ENCODE results near the gene TRIM75. TPM values are rescaled to one million over a fixed set of nuclear protein-coding genes. Genes with fewer than 3 reads are reported as not detected.
"Not testable (repeated sequence)": the region's sequence is repeated elsewhere in the genome, so short reads cannot be mapped to it uniquely, and the experiment has no call there.

TRIM75 gene
- not detected in 2 replicates for total RNA-seq

DNA sequence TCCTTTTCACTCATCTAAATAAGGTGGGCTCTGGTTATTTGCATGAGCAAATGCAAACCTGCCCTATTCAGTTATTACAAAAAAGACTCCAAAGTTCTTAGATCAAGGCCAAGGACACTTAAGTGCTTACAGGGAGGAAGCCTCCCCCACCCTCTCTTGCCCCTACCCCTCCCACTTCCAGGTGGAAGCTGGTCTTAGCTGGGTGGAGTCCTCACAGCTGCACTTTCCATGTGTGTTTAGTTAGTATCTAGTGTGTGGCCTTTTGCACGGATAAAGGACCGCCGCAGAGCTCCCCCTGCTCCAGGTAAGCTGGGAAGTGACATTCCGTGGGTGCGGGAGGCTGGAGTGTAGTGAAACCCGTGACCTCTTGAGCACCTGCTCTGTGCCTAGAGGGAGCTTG, at the start of gene TRIM75:
Gene TRIM75, plus strand, starts transcription at position 222 of the 400 bp plus-strand sequence. CDS start 5,282 bp downstream, outside the sequence.
- intact Hi-C loops (cut with micrococcal nuclease): no loop called here

GRCh38 chr4:165005352-165005925, 48.2 kb upstream of the TRIM75 start:
- intact Hi-C loops (cut with micrococcal nuclease): loop anchor here (5.0 kb wide), 1 partner anchor 82 kb away; no protein-coding TSS in a partner anchor

- intact Hi-C loops (cut with micrococcal nuclease): loop anchor here (5.0 kb wide), 1 partner anchor 81 kb away; no protein-coding TSS in a partner anchor
These were observed 47.2 kb upstream of the TRIM75 start for GRCh38 chr4:165006456-165006855.

- intact Hi-C loops (cut with micrococcal nuclease): loop anchor here (5.0 kb wide), 1 partner anchor 80 kb away; no protein-coding TSS in a partner anchor
These were observed 46.8 kb upstream of the TRIM75 start for GRCh38 chr4:165006886-165007285.

DNA sequence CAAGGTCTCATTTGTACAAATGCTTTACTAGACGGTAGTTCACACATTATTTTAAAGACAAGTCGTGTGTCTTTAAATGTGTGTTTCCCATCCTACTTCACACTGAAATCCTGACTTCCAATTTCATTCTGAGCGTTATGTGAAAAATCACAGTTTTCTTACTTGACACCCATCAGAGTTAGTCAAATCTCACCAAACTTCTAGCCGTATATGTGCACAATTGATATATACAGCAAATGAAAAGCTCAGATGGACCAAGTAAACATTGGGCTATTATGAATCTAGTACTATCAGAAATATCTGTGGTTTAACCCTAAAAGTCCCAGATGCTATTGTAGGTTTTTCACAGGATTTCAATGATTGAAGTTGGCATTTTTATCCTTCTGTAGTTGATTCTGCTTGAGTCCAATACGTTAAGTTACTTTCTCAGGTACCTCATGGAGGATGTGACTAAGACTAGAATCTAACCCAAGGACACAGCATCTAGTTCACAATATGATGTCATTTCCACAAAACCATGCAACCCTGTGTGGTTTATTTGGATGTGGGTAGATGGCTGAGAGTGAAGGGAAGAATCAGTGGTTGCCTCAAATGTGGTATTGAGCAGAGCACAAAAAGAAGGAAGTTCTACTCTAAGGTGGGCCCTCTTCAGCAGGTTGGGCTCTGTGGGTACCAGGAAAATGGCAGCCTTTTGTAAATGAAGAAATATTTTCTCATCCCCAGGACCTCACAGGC, 44.0 kb upstream of the TRIM75 start:
- intact Hi-C loops (cut with micrococcal nuclease): loop anchor here (1.0 to 5.0 kb wide), 6 partner anchors 33 to 318 kb away; partner anchors contain the start of genes MSMO1 and TRIM61

DNA sequence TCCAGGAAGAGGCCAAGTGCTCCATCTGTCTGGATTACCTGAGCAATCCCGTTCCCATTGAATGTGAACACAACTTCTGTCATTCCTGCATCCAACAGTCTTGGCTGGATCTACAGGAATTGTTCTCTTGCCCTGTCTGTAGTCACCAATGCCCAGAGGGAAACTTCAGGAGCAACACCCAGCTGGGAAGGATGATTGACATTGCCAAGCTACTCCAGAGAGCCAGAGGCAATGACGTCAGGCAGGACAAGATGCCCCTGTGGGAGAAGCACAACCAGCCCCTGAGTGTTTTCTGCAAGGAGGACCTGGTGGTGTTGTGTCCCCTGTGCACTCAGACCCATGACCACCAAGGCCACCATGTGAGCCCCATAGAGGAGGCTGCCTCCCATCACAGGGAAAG, 43.2 kb upstream of the TRIM75 start:
- intact Hi-C loops (cut with micrococcal nuclease): loop anchor here (5.0 kb wide), 2 partner anchors 233 to 317 kb away; partner anchors contain the start of gene MSMO1

DNA sequence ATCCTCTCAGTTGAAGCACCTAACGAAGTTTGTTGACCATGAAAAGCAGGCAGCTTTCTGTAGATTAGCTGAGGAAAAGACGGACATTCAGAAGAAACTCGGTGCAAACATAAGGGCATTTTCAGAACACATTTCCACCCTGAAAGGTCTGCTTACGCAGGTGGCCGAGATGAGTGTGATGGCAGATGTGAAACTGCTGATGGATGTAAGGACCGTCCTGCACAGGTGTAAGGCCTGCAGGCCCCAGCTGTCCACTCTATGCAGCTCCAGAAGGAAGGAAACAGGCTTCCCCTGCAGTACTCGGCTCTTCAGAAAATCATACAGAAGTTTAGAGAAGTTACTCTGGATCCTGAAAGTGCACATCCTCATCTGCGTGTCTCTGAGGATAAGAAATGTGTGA, 42.7 kb upstream of the TRIM75 start:
- intact Hi-C loops (cut with micrococcal nuclease): loop anchor here (5.0 kb wide), 2 partner anchors 234 to 316 kb away; partner anchors contain the start of gene MSMO1

- intact Hi-C loops (cut with micrococcal nuclease): loop anchor here (5.0 kb wide), 2 partner anchors 234 to 316 kb away; partner anchors contain the start of gene MSMO1
These were observed 42.3 kb upstream of the TRIM75 start for GRCh38 chr4:165011403-165011802.

GRCh38 chr4:165013691-165014090, 40.0 kb upstream of the TRIM75 start:
- intact Hi-C loops (cut with micrococcal nuclease): loop anchor here (5.0 kb wide), 2 partner anchors 236 to 314 kb away; partner anchors contain the start of gene MSMO1

DNA sequence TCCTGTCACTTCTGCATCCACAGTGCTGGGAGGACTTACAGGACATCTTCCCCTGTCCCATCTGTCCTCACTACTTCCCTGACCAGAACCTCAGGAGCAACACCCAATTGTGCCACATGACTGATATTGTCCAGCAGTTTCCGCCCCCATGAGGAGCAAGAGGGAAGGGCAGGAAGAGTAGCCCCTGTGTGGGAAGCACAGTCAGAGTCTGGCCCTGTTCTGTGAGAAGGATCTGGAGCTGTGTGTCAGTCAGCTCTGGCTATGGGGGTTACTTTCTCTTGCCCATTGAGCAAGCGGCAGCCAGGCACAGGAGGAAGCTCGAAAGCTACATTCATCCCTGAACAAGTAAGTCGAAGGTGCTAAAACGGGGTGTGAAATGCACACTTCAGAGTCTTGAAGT, 36.7 kb upstream of the TRIM75 start:
- intact Hi-C loops (cut with micrococcal nuclease): no loop called here

GRCh38 chr4:165019995-165020394, 33.7 kb upstream of the TRIM75 start:
- intact Hi-C loops (cut with micrococcal nuclease): not testable (repeated sequence)

- intact Hi-C loops (cut with micrococcal nuclease): not testable (repeated sequence)
These were observed 27.9 kb upstream of the TRIM75 start for GRCh38 chr4:165025782-165026181.

- intact Hi-C loops (cut with micrococcal nuclease): no loop called here
These were observed 25.8 kb upstream of the TRIM75 start for GRCh38 chr4:165027762-165028402.

DNA sequence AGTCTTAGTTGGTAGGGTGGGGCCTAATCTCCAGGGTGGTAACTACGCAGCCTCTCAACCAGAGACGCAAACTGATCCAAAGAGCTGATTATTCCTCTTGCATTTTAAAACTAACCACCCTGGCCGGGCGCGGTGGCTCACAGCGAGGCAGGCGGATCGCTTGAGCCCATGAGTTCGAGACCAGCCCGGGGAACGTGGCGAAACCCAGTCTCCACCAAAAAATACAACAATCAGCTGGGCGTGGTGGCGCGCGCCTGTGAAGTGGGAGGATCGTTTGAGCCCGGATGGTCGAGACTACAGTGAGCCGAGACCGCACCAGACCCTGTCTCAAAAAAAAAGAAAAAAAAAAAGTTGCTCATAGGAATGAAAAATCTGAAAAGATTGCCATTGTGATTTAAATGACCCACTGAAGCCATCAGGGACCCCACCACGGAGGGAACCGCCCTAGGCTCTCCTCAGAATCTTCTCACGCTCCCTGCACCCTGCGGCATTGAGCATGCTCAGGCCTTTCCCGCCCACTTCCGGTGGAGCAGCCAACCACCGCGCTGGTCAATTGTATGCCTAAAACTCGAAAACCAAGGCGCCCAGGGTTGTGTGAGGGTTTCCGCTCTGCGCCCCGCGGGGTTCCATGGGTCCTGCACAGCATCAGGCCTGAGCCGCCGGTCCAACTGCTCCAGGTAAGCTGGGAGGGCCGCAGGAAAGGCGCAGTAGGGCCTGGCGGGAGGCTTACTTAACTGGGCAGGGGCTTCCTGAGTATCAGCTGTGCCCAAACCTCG, 22.0 kb upstream of the TRIM75 start, which contains the start of gene TRIM60:
Gene TRIM60, plus strand, starts transcription at position 564 of the 776 bp plus-strand sequence. CDS start 8,074 bp downstream, outside the sequence.
- intact Hi-C loops (cut with micrococcal nuclease): no loop called here

- intact Hi-C loops (cut with micrococcal nuclease): no loop called here
These were observed 5.5 kb upstream of the TRIM75 start for GRCh38 chr4:165048170-165048569.

- intact Hi-C loops (cut with micrococcal nuclease): no loop called here
These were observed 1.0 kb upstream of the TRIM75 start for GRCh38 chr4:165052627-165053026.

DNA sequence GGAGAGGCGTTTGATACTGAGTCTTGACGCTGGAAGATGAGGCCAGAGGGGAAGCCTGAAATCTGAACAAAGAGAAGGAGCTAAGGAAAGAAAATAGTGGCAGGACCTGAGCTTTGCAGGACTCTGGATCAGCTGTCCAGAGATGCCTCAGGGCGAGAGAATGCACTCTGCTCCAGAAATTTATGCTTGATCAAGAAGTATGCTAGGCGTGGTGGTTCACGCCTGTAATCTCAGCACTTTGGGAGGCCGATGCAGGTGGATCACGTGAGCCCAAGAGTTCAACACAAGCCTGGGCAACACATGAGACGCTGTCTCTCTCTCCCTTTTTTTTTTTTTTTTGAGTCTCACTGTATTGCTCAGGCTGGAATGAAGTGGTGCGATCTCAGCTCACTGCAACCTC, 1.9 kb downstream of the TRIM75 start:
- intact Hi-C loops (cut with micrococcal nuclease): no loop called here

DNA sequence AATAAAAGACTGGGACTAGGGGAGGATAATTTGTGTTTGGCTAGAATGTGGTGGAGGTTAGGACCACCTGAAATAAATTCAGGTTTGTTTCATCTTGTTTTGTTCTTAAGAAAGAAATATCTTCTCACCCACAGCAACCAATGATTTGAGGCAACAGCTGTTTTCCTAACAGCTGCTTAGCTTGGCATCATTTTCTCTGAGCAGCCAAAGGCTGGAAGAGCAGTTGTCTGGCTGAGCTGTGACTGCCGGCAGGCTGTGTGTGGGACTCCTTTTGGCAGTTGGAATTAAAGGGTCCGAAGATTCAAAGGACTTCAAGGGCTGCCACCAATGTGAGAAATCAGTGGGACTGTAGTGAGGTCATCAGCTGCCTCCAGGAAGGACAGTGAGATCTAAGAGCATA, 5.0 kb downstream of the TRIM75 start:
- intact Hi-C loops (cut with micrococcal nuclease): no loop called here

- intact Hi-C loops (cut with micrococcal nuclease): no loop called here
These were observed 5.7 kb downstream of the TRIM75 start for GRCh38 chr4:165059386-165059785.

DNA sequence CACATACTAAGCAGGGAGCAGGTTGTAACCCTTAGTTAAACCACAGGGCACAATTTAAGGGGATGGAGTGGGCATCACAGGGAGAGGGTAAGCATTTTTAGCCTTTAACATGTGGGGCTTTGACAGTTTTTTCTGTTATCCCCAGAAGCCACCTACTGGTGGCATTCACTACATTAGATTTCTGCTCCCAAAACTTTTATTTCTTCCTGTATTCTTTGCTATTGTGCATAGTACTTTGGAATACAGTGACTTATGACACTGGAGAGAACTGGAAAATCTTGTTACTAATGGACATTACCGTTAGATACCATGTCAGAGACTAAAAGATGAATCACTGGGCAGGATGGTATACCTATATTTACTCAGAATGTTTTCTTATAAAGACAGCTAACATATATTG, 7.3 kb downstream of the TRIM75 start:
- intact Hi-C loops (cut with micrococcal nuclease): no loop called here

DNA sequence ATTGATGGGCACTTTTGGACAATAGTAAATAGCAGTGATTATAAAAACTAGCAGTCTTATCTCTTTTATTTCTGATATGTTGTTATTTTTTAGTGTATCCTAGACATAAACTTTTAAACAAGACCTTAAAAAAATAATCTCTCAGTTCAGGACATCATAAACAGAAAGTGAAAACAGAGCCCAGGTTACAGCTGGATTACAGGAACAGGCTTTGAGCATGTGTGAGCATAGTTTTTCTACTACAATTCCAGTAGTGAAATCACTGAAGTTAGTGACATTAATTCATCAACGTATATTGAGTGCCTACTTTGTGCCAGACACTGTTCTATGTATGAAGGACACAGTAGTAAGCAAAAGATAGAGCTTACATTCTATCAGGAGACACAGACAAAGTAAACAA, 16.9 kb downstream of the TRIM75 start:
- intact Hi-C loops (cut with micrococcal nuclease): no loop called here
